GM04504 (cell line): ENCODE data around the gene RRAGA.
"Not testable (repeated sequence)": the region's sequence is repeated elsewhere in the genome, so short reads cannot be mapped to it uniquely, and the experiment has no call there.

Experiments used
- DNase-seq: peaks from one replicate; pipeline ENCODE4 v3.0.0-alpha.2; 2012; ENCODE audit warnings: low read depth

The RRAGA gene, protein sequence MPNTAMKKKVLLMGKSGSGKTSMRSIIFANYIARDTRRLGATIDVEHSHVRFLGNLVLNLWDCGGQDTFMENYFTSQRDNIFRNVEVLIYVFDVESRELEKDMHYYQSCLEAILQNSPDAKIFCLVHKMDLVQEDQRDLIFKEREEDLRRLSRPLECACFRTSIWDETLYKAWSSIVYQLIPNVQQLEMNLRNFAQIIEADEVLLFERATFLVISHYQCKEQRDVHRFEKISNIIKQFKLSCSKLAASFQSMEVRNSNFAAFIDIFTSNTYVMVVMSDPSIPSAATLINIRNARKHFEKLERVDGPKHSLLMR

DNA sequence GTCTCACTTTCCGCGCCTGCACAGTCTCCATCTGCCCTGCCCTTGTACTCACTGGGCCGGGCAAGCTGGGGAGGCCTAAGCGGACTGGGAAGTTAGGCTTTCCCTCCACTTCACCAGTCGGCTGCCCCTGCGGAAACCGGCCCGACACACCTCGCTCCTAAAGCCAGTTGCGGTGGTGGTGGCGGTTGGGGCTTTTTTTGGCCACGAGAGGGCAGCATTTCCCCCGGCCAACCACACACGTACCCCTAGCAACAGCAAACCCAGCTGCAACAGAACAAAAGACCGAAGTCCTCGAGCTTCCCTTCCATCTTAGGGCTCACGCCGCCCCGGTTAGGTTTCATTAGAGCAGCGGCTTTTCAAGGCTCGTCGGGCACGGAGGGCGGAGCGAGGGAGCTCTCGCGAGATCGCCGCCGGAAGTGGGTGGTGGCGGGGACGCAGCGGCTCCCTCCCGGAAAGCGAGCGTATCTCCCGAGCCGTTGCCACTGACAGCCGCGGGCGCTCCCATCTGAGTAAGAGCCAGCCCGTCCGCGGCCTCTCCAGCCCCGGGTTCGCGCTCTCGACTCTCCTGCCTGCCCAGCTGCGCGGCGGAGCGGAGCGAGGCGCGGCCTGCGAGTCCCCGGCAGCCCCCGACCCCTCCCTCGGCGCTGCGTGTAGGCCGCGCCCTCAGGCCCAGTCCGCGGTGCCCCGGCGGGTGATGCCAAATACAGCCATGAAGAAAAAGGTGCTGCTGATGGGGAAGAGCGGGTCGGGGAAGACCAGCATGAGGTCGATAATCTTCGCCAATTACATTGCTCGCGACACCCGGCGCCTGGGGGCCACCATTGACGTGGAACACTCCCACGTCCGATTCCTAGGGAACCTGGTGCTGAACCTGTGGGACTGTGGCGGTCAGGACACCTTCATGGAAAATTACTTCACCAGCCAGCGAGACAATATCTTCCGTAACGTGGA is at the start of gene RRAGA:
TSS of gene RRAGA (plus strand) at position 462 of the 951 bp plus-strand sequence. CDS start at position 695, 233 bp downstream.
- DNase-seq: peak; percentile 90

DNA sequence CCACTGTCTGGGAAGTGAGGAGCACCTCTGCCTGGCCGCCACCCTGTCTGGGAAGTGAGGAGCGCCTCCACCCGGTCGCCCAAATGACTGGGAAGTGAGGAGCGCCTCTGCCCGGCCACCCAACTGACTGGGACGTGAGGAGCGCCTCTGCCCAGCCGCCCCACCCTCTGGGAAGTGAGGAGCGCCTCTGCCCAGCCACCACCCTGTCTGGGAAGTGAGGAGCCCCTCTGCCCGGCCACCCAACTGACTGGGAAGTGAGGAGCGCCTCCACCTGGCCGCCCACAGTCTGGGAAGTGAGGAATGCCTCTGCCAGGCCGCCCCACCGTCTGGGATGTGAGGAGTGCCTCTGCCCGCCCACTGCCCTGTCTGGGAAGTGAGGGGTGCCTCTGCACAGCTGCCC is 49.1 kb upstream of the RRAGA start:
- no peak for DNase-seq

DNA sequence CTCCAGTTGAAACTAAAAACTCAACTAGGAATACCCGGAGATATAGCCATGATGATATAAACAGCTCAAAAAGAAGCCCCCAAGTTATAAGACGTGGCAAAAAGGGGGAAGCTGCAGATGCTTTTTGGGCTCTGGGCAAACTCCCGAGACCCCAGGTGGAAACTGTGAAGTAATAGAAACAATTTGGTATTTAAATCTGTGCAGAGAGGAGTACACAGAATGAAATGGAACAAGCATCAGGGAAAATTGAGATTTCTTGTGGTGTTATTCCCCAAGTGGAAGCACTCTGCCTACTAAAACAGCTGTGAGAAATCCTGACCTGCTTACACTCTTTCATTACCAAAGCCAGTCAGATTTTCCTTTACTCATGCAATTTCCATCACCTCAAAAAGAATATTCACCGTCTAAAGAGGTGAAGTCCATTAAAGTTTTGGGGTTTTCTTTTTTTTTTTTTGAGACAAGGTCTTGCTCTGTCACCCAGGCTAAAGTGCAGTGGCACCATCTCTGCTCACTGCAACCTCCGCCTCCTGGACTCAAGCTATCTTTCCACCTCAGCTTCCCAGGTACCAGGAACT is 39.7 kb upstream of the RRAGA start:
- DNase-seq: no peak

DNA sequence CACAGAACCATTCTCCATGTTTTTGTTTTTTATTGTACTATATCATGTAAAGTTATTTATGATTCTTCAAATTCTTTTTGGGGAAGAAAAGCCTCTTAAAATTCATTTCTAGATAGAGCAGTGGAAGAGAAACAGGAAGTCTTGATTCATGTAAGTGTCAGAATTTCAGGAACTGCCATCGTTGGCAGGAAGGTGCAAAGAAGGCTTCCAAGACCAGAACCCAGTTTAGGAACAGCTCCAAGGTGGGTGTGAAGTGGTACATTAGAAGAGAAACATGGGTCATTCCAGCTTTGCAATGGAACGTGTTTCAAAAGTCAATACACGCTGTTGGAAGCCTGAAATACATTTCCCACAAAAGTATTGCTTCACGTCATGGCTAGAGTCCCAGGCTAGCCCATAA is 31.0 kb upstream of the RRAGA start:
- DNase-seq: no peak

DNA sequence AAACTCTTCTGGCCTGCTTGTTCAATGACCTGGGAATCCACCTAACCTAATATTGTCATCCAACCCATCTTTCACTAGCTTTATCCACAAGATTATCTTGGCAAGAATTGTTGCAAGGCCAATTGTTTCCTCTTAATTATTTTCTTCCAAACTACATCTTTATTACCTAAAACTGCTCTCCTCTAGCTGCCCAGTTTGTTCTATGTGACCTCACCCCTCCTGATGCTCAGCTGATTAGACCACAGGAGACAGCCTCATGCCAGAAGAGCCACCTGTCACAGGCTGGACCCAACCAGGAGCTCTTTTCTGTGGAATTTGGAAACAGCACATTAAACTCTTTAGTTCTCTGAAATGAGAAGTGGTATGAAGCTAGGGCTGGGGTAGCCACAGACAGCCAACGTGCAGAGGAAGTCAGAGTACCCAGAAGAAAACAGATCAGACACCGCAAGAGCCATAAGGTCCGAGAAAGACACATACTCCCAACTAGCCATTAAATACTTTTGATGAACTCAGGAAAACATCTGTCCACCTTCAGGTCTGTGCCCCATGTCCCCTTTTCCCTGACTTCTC is 28.3 kb upstream of the RRAGA start:
- DNase-seq: no peak

DNA sequence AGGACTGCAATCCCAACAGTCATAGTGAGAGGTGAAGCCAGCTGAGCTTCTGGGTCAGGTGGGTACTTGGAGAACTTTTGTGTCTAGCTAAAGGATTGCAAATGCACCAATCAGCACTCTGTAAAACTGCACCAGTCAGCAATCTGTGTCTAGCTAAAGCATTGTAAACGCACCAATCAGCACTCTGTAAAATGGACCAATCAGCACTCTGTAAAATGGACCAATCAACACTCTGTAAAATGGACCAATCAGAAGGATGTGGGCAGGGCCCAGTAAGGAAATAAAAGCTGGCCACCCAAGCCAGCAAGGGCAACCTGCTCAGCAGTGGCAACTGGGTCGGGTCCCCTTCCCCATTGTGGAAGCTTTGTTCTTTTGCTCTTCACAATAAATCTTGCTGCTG is 27.6 kb upstream of the RRAGA start:
- not testable (repeated sequence) for DNase-seq

DNA sequence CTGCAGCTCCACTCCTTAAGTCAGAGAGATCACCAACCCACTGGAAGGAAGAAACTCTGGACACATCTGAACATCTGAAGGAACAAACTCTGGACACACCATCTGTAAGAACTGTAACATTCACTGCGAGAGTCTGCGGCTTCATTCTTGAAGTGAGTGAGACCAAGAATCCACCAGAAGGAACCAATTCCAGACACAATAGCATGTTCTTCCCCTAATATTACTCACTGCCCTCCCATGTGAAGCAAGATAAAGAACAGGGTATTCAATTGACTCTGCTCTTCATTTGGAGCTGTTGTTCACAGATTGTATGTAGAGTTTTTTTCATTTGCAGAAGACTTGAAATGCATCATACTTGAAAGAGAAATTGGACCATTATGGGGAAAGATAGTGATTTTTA is 27.0 kb upstream of the RRAGA start:
- no peak for DNase-seq

DNA sequence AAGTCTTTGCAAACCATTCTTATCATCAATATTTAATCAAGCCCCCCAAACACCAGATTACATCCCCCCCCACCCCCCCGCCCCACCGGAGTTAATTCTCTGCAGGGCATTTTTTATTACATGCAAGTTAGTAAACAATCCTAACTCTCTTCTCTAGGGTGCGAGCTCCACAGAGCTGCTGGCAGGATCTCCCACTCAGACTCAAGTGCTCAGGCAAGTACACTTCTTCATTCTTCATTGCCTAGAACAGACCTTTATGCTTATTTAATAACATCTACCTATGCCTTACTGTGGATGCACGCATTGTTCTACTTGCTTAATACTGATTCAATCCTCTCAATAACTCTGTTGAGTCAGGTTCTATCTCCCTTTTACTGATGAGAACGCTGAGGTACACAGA is 26.1 kb upstream of the RRAGA start:
- DNase-seq: no peak

DNA sequence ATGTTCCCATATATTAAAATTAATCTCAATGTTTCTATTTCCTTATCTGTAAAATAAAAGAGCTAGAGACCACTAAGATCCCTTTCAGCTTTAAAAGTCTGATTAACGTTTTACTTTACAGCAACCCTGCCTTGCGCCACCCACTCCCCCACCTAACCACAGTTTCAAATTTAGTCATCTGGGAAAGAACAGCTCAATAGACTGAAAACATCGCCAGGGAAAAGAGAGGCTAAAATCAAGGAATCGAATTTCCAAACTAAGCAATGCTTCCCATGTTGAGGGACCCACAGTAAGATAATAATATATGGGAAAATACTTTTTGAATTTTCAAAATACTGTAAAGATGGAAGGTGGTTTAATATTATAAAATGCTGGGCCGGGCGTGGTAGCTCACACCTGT is 22.9 kb upstream of the RRAGA start:
- no peak for DNase-seq

DNA sequence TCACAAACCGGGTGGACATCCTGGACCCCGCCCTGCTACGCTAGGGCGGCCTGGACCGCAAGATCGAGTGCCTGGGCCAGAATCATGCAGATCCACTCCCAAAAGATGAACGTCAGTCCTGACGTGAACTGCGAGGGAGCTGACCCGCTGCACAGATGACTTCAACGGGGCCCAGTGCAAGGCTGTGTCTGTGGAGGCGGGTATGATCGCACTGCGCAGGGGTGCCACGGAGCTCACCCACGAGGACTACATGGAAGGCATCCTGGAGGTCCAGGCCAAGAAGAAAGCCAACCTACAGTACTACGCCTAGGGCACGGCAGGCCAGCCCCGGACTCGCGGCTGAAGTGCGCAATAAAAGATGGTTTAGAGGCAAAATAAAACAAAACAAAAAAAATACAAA is 21.4 kb upstream of the RRAGA start:
- DNase-seq: no peak

DNA sequence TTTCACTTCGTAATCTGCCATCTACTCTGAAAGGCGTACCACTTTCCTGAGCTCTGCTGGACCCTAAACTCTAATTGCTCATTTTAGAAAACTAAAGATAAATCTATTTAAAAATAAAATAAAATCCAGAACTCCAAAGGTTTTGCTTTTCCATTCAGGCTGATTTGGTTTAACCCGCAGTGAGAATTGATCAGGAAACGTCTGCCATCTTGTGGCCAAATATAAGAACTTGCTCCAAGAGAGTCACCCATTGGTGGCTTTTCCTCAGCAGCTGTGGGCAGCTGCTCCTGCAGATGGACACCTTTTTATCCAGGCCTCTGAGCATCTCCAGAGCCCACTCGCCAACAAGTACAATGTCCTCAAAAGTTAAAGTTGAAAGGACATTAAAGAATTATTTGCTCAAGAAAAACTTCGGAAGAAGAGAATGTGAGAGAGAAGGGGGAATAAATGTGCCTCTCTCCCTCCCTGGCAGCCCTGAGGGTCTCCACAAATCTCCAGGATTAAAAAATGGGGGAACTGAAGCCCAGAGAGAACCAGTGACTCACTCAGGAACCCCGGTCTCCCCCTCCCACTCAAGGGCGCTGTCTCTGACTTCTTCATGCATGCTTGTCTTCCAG is 20.3 kb upstream of the RRAGA start:
- peak; percentile 37 for DNase-seq

DNA sequence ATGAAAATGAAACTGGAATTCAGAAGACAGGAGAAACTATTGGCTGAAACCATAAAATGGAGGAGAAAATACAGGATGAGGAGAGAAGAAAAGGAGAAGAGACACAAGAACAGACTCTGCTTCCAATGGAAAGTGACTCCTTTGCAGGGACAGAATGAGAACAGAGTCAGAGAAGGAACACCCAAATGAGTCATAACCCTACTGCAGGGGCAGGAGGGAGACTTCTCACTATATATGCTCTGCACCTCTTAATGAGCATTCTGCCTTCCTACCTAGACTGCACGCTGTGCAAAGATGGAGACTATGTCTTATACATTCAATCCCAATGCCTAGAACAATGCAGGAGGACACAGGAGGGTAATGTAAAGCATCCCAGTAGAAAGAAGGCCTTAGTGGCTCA is 18.3 kb upstream of the RRAGA start:
- no peak for DNase-seq

DNA sequence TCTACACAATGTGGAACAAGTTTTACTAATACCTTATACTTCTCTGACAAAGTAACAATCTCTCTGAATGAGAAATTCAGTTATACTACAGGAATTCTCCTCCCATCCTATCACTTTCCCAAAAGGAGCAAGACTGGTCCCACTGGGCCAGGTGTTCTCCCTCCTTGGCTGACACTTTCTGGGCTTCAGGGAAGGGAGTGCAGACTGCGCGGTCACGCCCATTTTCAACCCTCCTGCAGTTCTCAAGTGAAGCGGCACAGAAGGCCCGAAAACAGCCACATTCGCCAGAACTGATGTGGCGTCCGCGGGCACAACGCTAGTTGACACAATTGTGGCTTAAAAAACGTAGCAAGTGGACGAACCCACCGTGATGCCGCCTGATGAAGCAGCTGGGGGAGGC is 16.8 kb upstream of the RRAGA start:
- DNase-seq: no peak

DNA sequence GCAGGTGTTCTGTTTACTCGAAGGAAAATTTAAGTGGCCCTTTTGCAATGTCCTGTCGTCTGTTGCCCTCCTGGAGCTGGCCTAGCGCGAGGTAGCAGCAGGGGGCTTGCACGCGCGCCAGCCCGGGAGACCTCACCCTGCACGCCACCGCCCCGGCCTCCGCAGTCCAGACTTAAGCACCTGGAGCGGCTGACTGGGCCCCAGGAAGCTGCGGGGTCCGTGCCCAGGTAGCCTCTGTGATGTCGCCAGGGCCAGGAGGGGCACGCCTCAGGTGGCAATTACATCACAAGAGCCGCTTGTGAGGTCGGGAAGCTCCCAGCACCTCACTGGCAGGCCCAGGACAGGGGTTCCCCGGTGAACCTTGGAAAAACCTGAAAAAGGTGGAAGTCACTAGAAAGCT is 16.2 kb upstream of the RRAGA start, which contains the start of gene SAXO1:
TSS of gene SAXO1 (minus strand) at position 195 of the 400 bp plus-strand sequence. CDS start 301 bp downstream, outside the sequence.
- no peak for DNase-seq

DNA sequence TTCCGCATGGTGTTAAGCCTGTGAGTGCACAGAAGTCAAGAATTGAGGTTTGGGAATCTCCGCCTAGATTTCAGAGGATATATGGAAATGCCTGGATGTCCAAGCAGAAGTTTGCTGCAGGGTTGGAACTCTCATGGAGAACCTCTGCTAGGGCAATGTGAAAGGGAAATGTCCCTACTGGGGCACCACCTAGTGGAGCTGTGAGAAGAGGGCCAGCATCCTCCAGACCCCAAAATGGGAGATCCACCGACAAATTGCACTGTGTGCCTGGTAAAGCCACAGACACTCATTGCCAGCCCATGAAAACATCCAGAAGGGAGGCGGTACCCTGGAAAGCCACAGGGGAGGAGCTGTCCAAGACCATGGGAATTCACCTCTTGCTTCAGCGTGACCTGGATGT is 12.6 kb upstream of the RRAGA start:
- no peak for DNase-seq

DNA sequence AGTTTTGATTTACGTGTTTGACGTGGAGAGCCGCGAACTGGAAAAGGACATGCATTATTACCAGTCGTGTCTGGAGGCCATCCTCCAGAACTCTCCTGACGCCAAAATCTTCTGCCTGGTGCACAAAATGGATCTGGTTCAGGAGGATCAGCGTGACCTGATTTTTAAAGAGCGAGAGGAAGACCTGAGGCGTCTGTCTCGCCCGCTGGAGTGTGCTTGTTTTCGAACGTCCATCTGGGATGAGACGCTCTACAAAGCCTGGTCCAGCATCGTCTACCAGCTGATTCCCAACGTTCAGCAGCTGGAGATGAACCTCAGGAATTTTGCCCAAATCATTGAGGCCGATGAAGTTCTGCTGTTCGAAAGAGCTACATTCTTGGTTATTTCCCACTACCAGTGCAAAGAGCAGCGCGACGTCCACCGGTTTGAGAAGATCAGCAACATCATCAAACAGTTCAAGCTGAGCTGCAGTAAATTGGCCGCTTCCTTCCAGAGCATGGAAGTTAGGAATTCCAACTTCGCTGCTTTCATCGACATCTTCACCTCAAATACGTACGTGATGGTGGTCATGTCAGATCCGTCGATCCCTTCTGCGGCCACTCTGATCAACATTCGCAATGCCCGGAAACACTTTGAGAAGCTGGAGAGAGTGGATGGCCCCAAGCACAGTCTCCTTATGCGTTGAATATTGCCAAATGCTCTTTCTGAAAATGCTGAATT is 850 bp downstream of the RRAGA start:
- DNase-seq: peak; percentile 16

DNA sequence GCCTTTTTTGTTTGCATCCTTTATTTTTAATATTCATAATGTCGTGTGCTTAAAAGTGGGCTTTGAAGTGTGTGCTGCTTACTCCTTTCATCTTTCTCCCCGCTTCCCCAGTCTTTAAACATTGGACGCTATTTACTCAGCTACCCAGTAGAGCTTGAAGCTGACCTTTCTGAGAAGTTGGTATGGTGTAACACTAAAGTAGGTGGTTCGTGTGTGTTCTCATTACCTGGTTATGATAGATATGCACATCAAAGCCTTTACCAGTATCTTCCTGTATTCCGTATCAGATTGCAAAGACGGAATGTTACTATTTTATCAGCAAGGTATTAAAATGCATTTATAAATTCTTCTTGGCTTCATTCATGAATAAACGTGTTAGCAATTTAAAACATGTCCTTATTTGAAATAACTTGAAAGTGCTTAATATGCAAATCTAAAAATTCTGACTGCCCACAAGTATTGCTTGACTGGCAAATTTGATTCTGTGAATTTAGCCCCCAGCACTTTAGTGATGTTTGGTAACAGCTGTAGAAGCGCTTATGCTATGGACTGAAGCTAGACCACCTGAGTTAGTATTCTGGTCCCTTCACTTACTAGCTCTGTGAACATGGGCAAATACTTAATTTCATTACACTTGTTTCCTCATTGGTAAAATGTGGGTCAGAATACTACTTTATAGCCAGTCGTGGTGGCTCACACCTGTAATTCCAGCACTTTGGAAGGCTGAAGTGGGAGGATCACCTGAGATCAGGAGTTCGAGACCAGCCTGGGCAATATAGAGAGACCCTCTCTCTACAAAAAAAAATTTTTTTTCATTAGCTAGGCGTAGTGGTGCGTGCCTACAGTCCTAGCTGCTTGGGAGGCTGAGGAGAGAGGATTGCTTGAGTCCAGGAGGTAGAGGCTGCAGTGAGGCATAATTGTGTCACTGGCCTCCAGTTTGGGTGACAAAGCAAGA is 1.7 kb downstream of the RRAGA start:
- DNase-seq: no peak

DNA sequence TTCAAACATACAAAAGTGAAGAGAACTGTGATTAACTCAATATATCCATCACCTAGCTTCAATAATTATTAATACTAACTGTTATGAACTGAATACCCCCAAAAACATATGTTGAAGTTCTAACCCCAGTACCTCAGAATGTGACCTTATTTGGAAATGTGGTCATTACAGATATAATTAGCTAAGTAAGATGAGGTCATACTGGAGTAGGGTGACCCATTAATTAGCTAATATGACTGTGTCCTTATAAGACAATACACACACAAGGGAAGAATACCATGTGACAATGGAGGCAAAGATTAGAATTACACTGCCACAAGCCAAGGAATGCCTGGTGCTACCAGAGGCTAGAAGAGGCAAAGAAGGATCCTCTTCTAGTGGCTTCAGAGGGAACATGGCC is 7.8 kb downstream of the RRAGA start:
- no peak for DNase-seq

DNA sequence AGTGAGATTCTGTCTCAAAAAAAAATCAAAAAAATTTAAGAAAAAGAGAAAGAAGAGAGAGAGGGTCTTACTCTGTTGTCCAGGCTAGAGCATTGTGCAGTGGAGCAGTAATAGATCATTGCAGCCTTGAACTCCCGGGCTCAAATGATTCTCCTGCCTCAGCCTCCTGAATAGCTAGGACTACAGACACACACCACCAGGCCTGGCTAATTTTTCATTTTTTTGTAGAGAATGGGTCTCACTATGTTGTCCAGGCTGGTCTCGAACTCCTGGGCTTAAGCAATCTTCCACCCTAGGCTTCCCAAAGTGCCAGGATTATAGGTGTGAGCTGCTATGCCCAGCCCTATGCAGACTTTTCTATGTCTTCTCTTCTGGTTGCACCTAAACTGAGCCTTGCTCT is 25.0 kb downstream of the RRAGA start:
- no peak for DNase-seq

DNA sequence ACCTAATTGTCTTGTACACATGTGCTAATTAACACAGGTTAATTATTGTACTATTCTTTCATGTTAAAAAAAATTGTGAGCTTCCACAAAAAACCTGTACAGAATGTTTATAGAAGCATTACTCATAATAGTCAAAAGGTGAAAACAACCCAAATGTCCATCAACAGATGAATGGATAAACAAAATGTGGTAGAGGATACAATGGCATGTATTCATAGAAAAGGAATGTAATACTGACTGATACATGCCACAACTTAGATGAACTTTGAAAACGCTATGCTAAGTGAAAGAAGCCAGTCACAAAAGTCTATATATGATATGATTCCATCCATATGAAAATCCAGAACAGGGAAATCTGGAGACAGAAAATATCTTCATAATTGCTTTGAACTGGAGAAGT is 25.6 kb downstream of the RRAGA start:
- DNase-seq: no peak
